ENCODE results near the gene MEGF8.
A peak's percentile ranks its signal among the peaks of the same experiment; 100 is the strongest.

MEGF8 gene

DNA sequence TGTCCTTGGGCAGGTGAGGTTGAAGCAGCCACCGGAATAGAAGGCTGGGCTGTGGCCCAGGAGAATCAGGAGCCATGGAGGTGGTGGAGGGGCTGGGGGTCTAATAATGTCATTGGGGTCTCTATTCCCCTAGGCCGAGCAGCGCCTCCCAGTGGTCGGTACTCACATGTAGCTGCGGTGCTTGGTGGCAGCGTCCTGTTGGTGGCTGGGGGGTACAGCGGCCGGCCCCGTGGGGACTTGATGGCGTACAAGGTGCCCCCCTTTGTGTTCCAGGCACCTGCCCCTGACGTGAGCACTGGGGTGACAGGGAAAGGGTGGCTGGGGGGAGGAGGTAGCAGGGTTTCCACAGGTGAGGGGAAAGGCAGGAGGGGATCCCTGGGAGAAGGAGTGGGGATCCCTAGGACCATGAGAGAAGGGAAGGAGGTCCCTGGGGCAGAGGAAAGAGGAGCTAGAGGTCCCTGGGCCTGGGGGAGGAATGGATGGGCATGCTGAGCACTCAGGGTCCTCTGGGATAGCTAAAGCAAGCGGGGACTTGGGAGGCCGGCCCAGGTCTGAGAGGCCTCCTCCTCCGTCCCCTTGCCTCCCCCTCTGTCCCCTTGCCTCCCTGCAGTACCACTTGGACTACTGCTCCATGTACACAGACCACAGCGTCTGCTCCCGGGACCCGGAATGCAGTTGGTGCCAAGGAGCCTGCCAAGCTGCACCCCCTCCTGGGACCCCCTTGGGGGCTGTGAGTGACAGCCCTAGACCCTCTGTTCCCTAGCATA lies 18.1 kb downstream of the MEGF8 start:
- no peaks in the 10 kb centered on the region for H3K36me3 Mint-ChIP-seq (ENCODE audit: low read depth)
- no peaks in the 10 kb centered on the region for H3K9me3 Mint-ChIP-seq
- peak overlapping the region; percentile 22 for H3K27ac Mint-ChIP-seq

DNA sequence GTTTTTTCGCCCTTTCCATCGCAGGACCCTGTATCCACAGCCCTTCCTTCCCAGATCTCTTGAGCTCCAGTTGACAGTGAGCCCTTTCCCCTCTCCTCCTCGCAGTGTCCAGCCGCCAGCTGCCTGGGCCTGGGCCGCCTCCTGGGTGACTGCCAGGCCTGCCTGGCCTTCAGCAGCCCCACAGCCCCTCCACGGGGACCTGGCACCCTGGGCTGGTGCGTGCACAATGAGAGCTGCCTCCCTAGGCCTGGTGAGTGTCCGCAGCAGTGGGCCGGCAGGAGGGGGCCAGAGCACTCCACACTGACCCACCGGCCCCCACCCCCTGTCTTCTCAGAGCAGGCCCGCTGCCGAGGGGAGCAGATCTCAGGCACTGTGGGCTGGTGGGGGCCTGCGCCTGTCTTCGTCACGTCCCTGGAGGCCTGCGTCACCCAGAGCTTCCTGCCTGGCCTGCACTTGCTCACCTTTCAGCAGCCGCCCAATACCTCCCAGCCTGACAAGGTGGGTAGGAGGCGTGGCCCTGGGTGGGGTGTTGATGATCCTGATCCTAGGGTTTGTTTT lies 19.0 kb downstream of the MEGF8 start:
- no peaks in the 10 kb centered on the region for H3K27me3 Mint-ChIP-seq (ENCODE audit: low read depth)

More for the DNA sequence above, 18.1 kb downstream of the MEGF8 start:
- H3K4me3 Mint-ChIP-seq = no peak overlapping the region
- H3K27me3 Mint-ChIP-seq (ENCODE audit: low read depth) = no peaks in the 10 kb centered on the region
- H3K4me1 Mint-ChIP-seq (ENCODE audit: low read depth) = no peaks in the 10 kb centered on the region

DNA sequence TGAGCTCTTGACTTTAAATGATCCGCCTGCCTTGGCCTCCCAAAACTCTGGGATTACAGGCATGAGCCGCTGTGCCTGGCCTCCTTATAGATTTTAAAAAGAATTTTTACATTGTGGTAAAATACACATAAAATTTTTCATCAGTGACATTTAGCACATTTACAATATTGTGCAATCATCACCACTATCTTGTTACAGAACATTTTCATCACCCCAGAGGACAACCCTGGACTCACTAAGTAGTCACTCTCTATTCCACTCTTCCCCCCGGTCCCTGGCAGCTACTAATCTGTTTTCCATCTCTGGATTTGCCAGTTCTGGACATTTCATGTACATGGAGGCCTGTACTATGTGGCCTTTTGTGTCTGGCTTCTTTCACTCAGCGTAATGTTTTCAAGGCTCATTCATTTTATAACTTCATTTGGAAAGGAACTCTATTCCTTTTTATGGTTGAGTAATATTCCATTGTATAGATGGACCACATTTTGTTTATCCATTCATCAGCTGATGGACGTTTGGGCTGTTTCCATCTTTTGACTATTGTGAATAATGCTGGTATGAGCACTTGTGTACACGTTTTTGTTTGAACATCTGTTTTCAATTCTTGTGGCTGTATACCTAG lies 19.9 kb downstream of the MEGF8 start:
- Mint-ChIP-seq H3K4me3 (no peak overlapping the region), H3K27ac (no peak overlapping the region), H3K36me3 (ENCODE audit: low read depth) (no peaks in the 10 kb centered on the region), H3K27me3 (ENCODE audit: low read depth) (no peaks in the 10 kb centered on the region), H3K4me1 (ENCODE audit: low read depth) (no peaks in the 10 kb centered on the region), H3K9me3 (no peaks in the 10 kb centered on the region)

More for the DNA sequence above, 19.0 kb downstream of the MEGF8 start:
- Mint-ChIP-seq H3K4me3 (no peak overlapping the region), H3K4me1 (ENCODE audit: low read depth) (no peaks in the 10 kb centered on the region), H3K9me3 (no peaks in the 10 kb centered on the region), H3K27ac (no peak overlapping the region), H3K36me3 (ENCODE audit: low read depth) (no peaks in the 10 kb centered on the region)

DNA sequence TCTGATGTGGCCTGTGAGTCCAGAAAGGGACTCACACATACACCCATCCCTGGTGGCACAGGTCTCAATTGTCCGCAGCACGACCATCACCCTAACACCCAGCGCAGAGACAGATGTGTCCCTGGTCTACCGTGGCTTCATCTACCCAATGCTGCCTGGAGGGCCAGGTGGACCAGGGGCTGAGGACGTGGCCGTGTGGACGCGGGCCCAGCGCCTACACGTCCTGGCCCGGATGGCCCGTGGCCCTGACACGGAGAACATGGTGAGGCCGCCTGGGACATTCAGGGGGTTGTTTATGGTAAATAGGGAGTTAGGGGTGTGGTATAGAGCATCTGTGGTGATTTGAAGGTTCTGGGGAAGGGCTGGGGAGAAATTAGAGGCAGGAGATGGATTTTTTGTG lies 22.8 kb downstream of the MEGF8 start:
- H3K4me3 Mint-ChIP-seq = no peak overlapping the region
- no peak overlapping the region for H3K27ac Mint-ChIP-seq
- H3K4me1 Mint-ChIP-seq (ENCODE audit: low read depth) = no peaks in the 10 kb centered on the region
- no peaks in the 10 kb centered on the region for H3K9me3 Mint-ChIP-seq
- H3K27me3 Mint-ChIP-seq (ENCODE audit: low read depth) = no peaks in the 10 kb centered on the region
- H3K36me3 Mint-ChIP-seq (ENCODE audit: low read depth) = no peaks in the 10 kb centered on the region

GRCh38 chr19:42349378-42350107 lies 24.1 kb downstream of the MEGF8 start:
- H3K4me1 Mint-ChIP-seq (ENCODE audit: low read depth) = no peaks in the 10 kb centered on the region
- H3K27me3 Mint-ChIP-seq (ENCODE audit: low read depth) = no peaks in the 10 kb centered on the region
- no peaks in the 10 kb centered on the region for H3K9me3 Mint-ChIP-seq
- H3K36me3 Mint-ChIP-seq (ENCODE audit: low read depth) = no peaks in the 10 kb centered on the region
- H3K27ac Mint-ChIP-seq = no peak overlapping the region
- H3K4me3 Mint-ChIP-seq = no peak overlapping the region

DNA sequence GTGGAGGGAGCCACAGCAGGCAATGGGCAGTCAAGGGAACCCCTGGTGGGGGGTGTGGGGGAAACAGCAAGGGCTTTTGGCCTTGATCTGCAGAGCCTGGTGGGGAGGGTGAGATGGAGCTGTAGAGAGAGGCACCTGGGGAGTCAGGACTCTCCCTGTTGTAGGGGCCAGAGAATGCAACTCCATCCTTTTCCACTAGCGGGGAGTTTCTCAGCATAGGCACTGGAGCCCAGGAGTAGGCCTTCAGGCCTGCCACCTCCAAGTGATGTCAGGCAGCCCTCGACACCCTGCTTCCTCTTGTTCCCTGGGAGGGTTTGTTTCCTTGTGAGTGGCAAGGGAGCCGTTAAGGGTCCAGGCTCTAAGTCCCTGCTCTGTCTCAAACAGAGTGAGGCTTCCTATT lies 25.0 kb downstream of the MEGF8 start:
- Mint-ChIP-seq H3K9me3 (no peaks in the 10 kb centered on the region), H3K36me3 (ENCODE audit: low read depth) (no peaks in the 10 kb centered on the region), H3K27ac (no peak overlapping the region), H3K4me3 (no peak overlapping the region), H3K27me3 (ENCODE audit: low read depth) (no peaks in the 10 kb centered on the region), H3K4me1 (ENCODE audit: low read depth) (peaks cover 2% of the 10 kb centered on the region)

- H3K4me1 Mint-ChIP-seq (ENCODE audit: low read depth) = peaks cover 2% of the 10 kb centered on the region
- no peaks in the 10 kb centered on the region for H3K9me3 Mint-ChIP-seq
- H3K27me3 Mint-ChIP-seq (ENCODE audit: low read depth) = no peaks in the 10 kb centered on the region
- no peak overlapping the region for H3K4me3 Mint-ChIP-seq
- H3K36me3 Mint-ChIP-seq (ENCODE audit: low read depth) = no peaks in the 10 kb centered on the region
- no peak overlapping the region for H3K27ac Mint-ChIP-seq
Measured at GRCh38 chr19:42351079-42351735, 25.8 kb downstream of the MEGF8 start.

- Mint-ChIP-seq H3K36me3 (ENCODE audit: low read depth) (no peaks in the 10 kb centered on the region), H3K4me1 (ENCODE audit: low read depth) (peaks cover 2% of the 10 kb centered on the region), H3K27me3 (ENCODE audit: low read depth) (no peaks in the 10 kb centered on the region), H3K4me3 (no peak overlapping the region), H3K27ac (no peak overlapping the region), H3K9me3 (no peaks in the 10 kb centered on the region)
Measured at GRCh38 chr19:42352301-42353259, 27.1 kb downstream of the MEGF8 start.

GRCh38 chr19:42353341-42354015 lies 28.0 kb downstream of the MEGF8 start:
- Mint-ChIP-seq H3K4me3 (no peak overlapping the region), H3K9me3 (no peaks in the 10 kb centered on the region), H3K36me3 (ENCODE audit: low read depth) (no peaks in the 10 kb centered on the region), H3K27ac (no peak overlapping the region), H3K27me3 (ENCODE audit: low read depth) (no peaks in the 10 kb centered on the region), H3K4me1 (ENCODE audit: low read depth) (peaks cover 2% of the 10 kb centered on the region)

- peaks cover 2% of the 10 kb centered on the region for H3K4me1 Mint-ChIP-seq (ENCODE audit: low read depth)
- no peaks in the 10 kb centered on the region for H3K9me3 Mint-ChIP-seq
- H3K27ac Mint-ChIP-seq = no peak overlapping the region
- H3K36me3 Mint-ChIP-seq (ENCODE audit: low read depth) = no peaks in the 10 kb centered on the region
- no peak overlapping the region for H3K4me3 Mint-ChIP-seq
- H3K27me3 Mint-ChIP-seq (ENCODE audit: low read depth) = no peaks in the 10 kb centered on the region
Measured at GRCh38 chr19:42355896-42356295, 30.5 kb downstream of the MEGF8 start.

- Mint-ChIP-seq H3K27ac (no peak overlapping the region), H3K27me3 (ENCODE audit: low read depth) (no peaks in the 10 kb centered on the region), H3K4me1 (ENCODE audit: low read depth) (peaks cover 2% of the 10 kb centered on the region), H3K9me3 (no peaks in the 10 kb centered on the region), H3K4me3 (no peak overlapping the region), H3K36me3 (ENCODE audit: low read depth) (no peaks in the 10 kb centered on the region)
Measured at GRCh38 chr19:42356686-42357085, 31.3 kb downstream of the MEGF8 start.

GRCh38 chr19:42357290-42357689 lies 31.9 kb downstream of the MEGF8 start:
- H3K4me1 Mint-ChIP-seq (ENCODE audit: low read depth) = peaks cover 2% of the 10 kb centered on the region
- no peaks in the 10 kb centered on the region for H3K36me3 Mint-ChIP-seq (ENCODE audit: low read depth)

More at GRCh38 chr19:42357290-42357689, 31.9 kb downstream of the MEGF8 start:
- no peaks in the 10 kb centered on the region for H3K27me3 Mint-ChIP-seq (ENCODE audit: low read depth)
- no peak overlapping the region for H3K4me3 Mint-ChIP-seq
- no peaks in the 10 kb centered on the region for H3K9me3 Mint-ChIP-seq
- H3K27ac Mint-ChIP-seq = no peak overlapping the region
